Activated naive CD8-positive, alpha-beta T cell (primary cell): Measurements from ENCODE around the gene ITGA3.

ENCODE experiments used
- H3K27ac Mint-ChIP-seq: one replicate; pipeline ENCODE4 v1.8.0; 2021; ENCODE audit warnings: mixed read lengths
- H3K27me3 Mint-ChIP-seq: one replicate; pipeline ENCODE4 v1.8.0; 2021; ENCODE audit warnings: mixed read lengths
- H3K36me3 Mint-ChIP-seq: one replicate; pipeline ENCODE4 v1.8.0; 2021; ENCODE audit warnings: mixed read lengths
- H3K4me1 Mint-ChIP-seq: one replicate; pipeline ENCODE4 v1.8.0; 2021; ENCODE audit warnings: low read depth, mixed read lengths
- H3K4me3 Mint-ChIP-seq: one replicate; pipeline ENCODE4 v1.8.0; 2021; ENCODE audit warnings: mild to moderate bottlenecking, mixed read lengths
- H3K9me3 Mint-ChIP-seq: one replicate; pipeline ENCODE4 v1.8.0; 2021; ENCODE audit warnings: low read depth, mixed read lengths

Gene ITGA3

GRCh38 chr17:50055426-50056216, at the start of gene ITGA3:
ITGA3 (plus strand) TSS chr17:50056110; CDS start chr17:50056440, 330 bp downstream.
- H3K27ac Mint-ChIP-seq, result peak within 1 kb of the TSS; percentile 54
- no peaks in the 10 kb centered on the region for H3K27me3 Mint-ChIP-seq
- H3K4me3 Mint-ChIP-seq, result peak within 1 kb of the TSS; percentile 86
- no peaks in the 10 kb centered on the region for H3K36me3 Mint-ChIP-seq
- peaks cover 25% of the 10 kb centered on the region for H3K4me1 Mint-ChIP-seq
- H3K9me3 Mint-ChIP-seq, result no peaks in the 10 kb centered on the region

- H3K36me3 Mint-ChIP-seq, result peaks cover 22% of the 10 kb centered on the region
- peaks cover 19% of the 10 kb centered on the region for H3K27me3 Mint-ChIP-seq
- H3K27ac Mint-ChIP-seq, result no peak overlapping the region
- peaks cover 19% of the 10 kb centered on the region for H3K9me3 Mint-ChIP-seq
- no peaks in the 10 kb centered on the region for H3K4me1 Mint-ChIP-seq
- H3K4me3 Mint-ChIP-seq, result no peak overlapping the region
Measured at GRCh38 chr17:50009282-50009681, 46.6 kb upstream of the ITGA3 start.

- H3K27me3 Mint-ChIP-seq, result peaks cover 16% of the 10 kb centered on the region
- no peaks in the 10 kb centered on the region for H3K4me1 Mint-ChIP-seq
- peaks cover 27% of the 10 kb centered on the region for H3K9me3 Mint-ChIP-seq
- H3K27ac Mint-ChIP-seq, result no peak overlapping the region
- no peak overlapping the region for H3K4me3 Mint-ChIP-seq
- peaks cover 28% of the 10 kb centered on the region for H3K36me3 Mint-ChIP-seq
Measured at GRCh38 chr17:50013079-50013478, 42.8 kb upstream of the ITGA3 start.

- Mint-ChIP-seq H3K27me3 (peaks cover 10% of the 10 kb centered on the region), H3K36me3 (peaks cover 23% of the 10 kb centered on the region), H3K4me3 (no peak overlapping the region), H3K4me1 (no peaks in the 10 kb centered on the region), H3K9me3 (peaks cover 22% of the 10 kb centered on the region), H3K27ac (no peak overlapping the region)
Measured at GRCh38 chr17:50014471-50015088, 41.3 kb upstream of the ITGA3 start.

GRCh38 chr17:50015146-50015545, 40.8 kb upstream of the ITGA3 start:
- no peaks in the 10 kb centered on the region for H3K4me1 Mint-ChIP-seq
- peaks cover 22% of the 10 kb centered on the region for H3K9me3 Mint-ChIP-seq
- no peak overlapping the region for H3K27ac Mint-ChIP-seq
- peaks cover 23% of the 10 kb centered on the region for H3K36me3 Mint-ChIP-seq
- H3K4me3 Mint-ChIP-seq, result no peak overlapping the region
- peaks cover 10% of the 10 kb centered on the region for H3K27me3 Mint-ChIP-seq

GRCh38 chr17:50018909-50019308, 37.0 kb upstream of the ITGA3 start:
- no peak overlapping the region for H3K4me3 Mint-ChIP-seq
- H3K27ac Mint-ChIP-seq, result no peak overlapping the region
- H3K36me3 Mint-ChIP-seq, result peaks cover 7% of the 10 kb centered on the region
- no peaks in the 10 kb centered on the region for H3K4me1 Mint-ChIP-seq
- H3K27me3 Mint-ChIP-seq, result no peaks in the 10 kb centered on the region
- peaks cover 8% of the 10 kb centered on the region for H3K9me3 Mint-ChIP-seq

- no peaks in the 10 kb centered on the region for H3K27me3 Mint-ChIP-seq
- H3K9me3 Mint-ChIP-seq, result no peaks in the 10 kb centered on the region
- H3K27ac Mint-ChIP-seq, result no peak overlapping the region
- no peaks in the 10 kb centered on the region for H3K36me3 Mint-ChIP-seq
- H3K4me3 Mint-ChIP-seq, result no peak overlapping the region
- H3K4me1 Mint-ChIP-seq, result no peaks in the 10 kb centered on the region
Measured at GRCh38 chr17:50020841-50021599, 34.9 kb upstream of the ITGA3 start.

GRCh38 chr17:50021681-50022370, 34.1 kb upstream of the ITGA3 start:
- H3K9me3 Mint-ChIP-seq, result no peaks in the 10 kb centered on the region
- H3K4me1 Mint-ChIP-seq, result peaks cover under 1% of the 10 kb centered on the region
- H3K27ac Mint-ChIP-seq, result no peak overlapping the region
- H3K27me3 Mint-ChIP-seq, result peaks cover 2% of the 10 kb centered on the region
- no peak overlapping the region for H3K4me3 Mint-ChIP-seq
- no peaks in the 10 kb centered on the region for H3K36me3 Mint-ChIP-seq

GRCh38 chr17:50022463-50023130, 33.3 kb upstream of the ITGA3 start:
- peaks cover 6% of the 10 kb centered on the region for H3K4me1 Mint-ChIP-seq
- no peak overlapping the region for H3K27ac Mint-ChIP-seq
- no peaks in the 10 kb centered on the region for H3K36me3 Mint-ChIP-seq
- peaks cover 5% of the 10 kb centered on the region for H3K27me3 Mint-ChIP-seq
- H3K4me3 Mint-ChIP-seq, result no peak overlapping the region
- H3K9me3 Mint-ChIP-seq, result no peaks in the 10 kb centered on the region

GRCh38 chr17:50023520-50023919, 32.4 kb upstream of the ITGA3 start:
- no peak overlapping the region for H3K27ac Mint-ChIP-seq
- H3K4me3 Mint-ChIP-seq, result no peak overlapping the region
- H3K4me1 Mint-ChIP-seq, result peaks cover 10% of the 10 kb centered on the region
- no peaks in the 10 kb centered on the region for H3K36me3 Mint-ChIP-seq
- no peaks in the 10 kb centered on the region for H3K9me3 Mint-ChIP-seq
- peaks cover 7% of the 10 kb centered on the region for H3K27me3 Mint-ChIP-seq

- H3K4me3 Mint-ChIP-seq, result no peak overlapping the region
Measured at GRCh38 chr17:50024808-50025207, 31.1 kb upstream of the ITGA3 start.

GRCh38 chr17:50026046-50026675, 29.7 kb upstream of the ITGA3 start:
- no peak overlapping the region for H3K4me3 Mint-ChIP-seq
- H3K27ac Mint-ChIP-seq, result no peak overlapping the region
- H3K9me3 Mint-ChIP-seq, result no peaks in the 10 kb centered on the region
- H3K36me3 Mint-ChIP-seq, result no peaks in the 10 kb centered on the region
- peaks cover 12% of the 10 kb centered on the region for H3K4me1 Mint-ChIP-seq
- peaks cover 13% of the 10 kb centered on the region for H3K27me3 Mint-ChIP-seq

More at GRCh38 chr17:50024808-50025207, 31.1 kb upstream of the ITGA3 start:
- H3K4me1 Mint-ChIP-seq, result peaks cover 12% of the 10 kb centered on the region
- peaks cover 10% of the 10 kb centered on the region for H3K27me3 Mint-ChIP-seq
- H3K36me3 Mint-ChIP-seq, result no peaks in the 10 kb centered on the region
- no peak overlapping the region for H3K27ac Mint-ChIP-seq
- no peaks in the 10 kb centered on the region for H3K9me3 Mint-ChIP-seq

- Mint-ChIP-seq H3K36me3 (no peaks in the 10 kb centered on the region), H3K27me3 (peaks cover 15% of the 10 kb centered on the region), H3K4me1 (peaks cover 12% of the 10 kb centered on the region), H3K9me3 (no peaks in the 10 kb centered on the region), H3K4me3 (no peak overlapping the region), H3K27ac (no peak overlapping the region)
Measured at GRCh38 chr17:50026837-50027171, 29.1 kb upstream of the ITGA3 start.
